NCI-H345 (cell line): ENCODE results near the gene NT5DC1.
"Not testable (repeated sequence)": the region's sequence is repeated elsewhere in the genome, so short reads cannot be mapped to it uniquely, and the experiment has no call there.

Experiments
- DNase-seq: peaks from one replicate; lab custom pipeline; 2025; lab: John Stamatoyannopoulos, UW

The NT5DC1 gene

GRCh38 chr6:116090251-116090650, 10.4 kb upstream of the NT5DC1 start:
- DNase-seq = no peak

DNA sequence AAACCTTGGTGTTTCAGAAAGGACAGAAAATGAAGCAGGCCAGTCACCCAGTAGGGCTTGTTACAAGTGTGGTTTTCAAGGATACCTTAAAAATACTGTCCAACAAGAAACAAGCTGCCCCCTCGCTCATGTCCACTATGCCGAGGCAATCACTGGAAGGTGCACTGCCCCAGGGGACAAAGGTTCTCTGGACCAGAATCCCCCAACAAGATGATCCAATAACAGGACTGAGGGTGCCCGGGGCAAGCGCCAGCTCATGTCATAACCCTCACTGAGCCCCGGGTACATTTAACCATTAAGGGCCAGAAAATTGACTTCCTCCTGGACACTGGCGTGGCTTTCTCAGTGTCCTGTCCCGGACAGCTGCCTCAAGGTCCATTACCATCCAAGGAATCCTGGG, 6.6 kb upstream of the NT5DC1 start:
- DNase-seq = no peak

DNA sequence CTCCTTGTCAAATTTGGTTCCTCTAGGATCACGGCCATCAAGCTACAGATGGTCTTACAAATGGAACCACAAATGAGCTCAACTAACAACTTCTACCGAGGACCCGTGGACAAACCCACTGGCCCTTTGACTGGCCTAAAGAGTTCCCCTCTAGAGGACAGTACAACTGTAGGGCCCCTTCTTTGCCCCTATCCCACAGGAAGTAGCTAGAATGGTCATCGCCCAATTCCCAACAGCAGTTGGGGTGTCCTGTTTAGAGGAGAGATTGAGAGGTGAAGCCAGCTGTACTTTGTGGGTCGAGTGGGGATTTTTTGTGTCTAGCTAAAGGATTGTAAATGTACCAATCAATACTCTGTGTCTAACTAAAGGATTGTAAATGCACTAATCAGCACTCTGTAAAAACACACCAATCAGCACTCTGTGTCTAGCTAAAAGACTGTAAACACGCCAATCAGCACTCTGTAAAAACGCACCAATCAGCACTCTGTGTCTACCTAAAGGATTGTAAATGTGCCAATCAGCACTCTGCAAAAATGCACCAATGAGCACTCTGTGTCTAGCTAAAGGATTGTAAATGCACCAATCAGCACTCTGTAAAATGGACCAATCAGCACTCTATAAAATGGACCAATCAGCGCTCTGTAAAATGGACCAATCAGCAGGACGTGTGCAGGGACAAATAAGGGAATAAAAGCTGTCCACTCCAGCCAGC, 4.4 kb upstream of the NT5DC1 start:
- not testable (repeated sequence) for DNase-seq

DNA sequence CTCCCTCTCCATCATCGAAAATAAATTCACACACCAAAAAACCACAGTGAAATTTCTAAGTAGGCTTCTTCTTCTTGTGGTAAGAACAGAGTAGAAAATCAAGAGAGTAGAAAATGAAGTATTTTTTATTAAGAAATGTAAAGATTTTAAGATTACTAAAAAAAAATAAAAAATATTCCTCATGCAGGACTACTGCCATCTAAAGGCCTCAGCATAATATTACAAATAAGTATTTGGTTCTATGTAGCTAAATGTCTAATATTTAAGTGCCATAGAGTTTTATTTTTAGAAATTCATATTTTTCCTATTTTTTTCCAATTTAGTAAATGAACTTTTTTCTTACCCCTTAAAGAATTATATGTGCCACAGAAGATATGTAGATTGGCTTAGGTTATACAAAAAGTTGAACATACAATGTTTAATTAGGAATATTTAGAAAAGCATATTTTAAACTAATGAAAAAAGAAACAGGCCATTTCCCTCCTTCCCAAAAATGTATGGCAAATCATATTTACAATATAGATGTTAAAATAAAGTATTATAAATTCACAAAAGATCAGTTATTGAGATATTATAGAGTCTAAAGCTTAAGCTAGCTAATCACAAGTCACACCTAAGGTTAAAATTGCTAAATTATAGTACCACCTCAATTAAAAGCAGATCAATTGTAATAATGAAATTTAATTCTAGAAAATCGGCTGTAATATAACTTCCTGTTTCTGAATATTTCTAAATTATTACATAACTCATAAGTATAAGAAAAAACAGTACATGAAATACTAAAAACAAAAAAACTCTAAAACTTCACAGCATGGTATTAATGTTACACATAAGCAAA, 3.5 kb upstream of the NT5DC1 start:
- no peak for DNase-seq

- no peak for DNase-seq
These were observed 1.6 kb upstream of the NT5DC1 start for GRCh38 chr6:116099036-116099435.

DNA sequence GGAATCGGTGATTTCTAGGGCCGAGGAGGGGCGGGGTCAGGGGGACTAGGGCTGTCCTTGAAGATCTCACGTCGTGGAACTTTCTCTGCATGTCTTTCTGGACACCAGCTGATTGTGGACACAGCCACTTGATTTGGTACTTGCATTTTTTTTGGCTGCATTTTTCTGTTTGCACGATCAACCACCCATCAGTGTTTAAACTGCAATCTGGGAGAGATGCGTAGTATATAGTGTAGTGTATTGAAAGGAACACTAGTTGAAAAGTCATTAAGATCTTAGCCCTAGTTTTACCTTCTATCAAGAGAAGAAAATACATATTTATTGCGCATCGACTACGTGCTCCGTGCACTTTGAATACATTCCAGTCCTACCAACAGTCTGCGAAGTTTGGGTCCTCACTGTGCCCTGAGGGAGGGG, 657 bp downstream of the NT5DC1 start:
- DNase-seq = no peak

- no peak for DNase-seq
These were observed 1.1 kb downstream of the NT5DC1 start for GRCh38 chr6:116101790-116102189.

GRCh38 chr6:116102873-116103272, 2.2 kb downstream of the NT5DC1 start:
- no peak for DNase-seq

DNA sequence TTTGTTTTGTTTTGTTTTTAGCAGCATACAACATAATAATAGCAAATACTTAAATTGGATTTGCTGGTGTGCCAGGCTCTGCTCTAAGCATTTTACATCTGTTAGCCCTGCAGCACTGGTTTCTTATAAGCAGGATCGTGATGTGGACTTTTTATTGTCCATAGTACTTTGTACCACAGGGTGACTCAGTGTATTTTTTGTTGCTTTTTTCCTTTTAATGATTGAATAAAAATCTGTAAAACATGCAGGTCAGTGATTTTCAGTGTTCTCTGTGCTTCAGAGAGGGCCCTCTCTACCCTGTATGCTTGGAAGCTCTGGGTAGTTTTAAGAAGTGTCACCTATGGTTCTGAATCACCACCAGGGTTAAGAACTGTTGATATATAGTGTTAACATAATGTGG, 4.0 kb downstream of the NT5DC1 start:
- no peak for DNase-seq

- DNase-seq = no peak
These were observed 4.6 kb downstream of the NT5DC1 start for GRCh38 chr6:116105247-116105646.

DNA sequence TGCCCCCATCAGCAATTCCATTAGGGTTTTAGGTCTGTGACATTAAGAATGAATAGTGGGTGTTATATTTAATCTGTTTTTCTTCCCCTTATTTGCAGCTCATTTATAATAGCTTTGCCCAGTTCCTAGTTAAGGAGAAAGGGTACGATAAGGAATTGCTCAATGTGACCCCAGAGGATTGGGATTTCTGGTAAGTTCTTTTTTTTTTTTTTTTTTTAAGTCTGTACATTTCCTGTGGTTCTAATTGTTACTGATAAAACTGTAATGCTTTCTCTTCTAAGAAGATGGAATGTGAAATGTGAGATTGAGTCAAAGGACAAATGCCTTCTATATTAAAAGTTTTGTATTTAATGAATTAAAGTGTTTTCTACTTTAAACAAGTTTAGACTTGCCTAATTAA, 5.5 kb downstream of the NT5DC1 start:
- no peak for DNase-seq

GRCh38 chr6:116108836-116109235, 8.2 kb downstream of the NT5DC1 start:
- DNase-seq = no peak

DNA sequence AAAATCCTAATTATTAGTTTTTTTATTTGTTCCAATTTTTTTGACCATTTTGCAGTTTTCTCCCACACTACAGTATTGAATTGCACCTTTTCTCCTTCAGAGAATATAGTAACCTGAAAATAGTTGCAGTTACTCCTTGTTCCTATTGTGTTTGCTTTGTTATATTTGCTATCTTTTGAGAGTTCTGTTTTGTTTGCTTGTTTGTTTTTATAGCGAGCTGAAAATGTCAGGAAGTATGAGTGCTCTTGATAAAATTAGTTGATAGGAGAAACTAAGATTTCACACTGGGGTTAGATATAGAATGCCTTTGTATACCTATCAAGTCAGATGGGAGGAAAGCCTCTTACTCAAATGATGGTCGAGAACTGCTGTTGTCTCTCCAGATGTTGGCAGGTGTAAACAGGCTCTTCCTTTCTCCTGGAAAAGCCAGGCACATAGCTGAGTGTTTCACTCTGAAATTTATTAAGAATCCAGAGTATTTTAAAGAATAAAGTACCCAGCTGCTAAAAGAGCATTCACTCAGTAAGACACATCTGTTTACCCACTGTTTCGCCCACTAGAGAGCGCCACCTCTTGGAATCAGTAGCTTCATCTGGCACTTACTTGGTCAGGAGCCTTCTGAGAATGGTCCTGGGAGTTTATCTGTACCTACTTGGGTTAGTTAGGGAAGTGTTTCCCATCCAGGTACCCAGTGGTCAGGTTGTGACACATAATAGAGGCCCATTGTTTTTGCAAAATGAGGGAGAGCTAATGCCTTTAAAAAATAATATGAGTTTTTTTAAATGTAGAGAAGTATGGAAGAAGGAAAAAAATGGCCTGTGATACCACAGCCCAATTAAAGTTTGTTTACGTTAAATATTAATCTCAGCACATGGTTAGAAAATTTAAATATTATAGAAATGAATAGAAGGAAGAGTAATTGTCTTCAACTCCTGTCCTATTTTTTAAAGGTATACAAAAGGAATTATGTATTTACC, 11.2 kb downstream of the NT5DC1 start:
- peak; percentile 1 for DNase-seq

GRCh38 chr6:116113386-116113785, 12.7 kb downstream of the NT5DC1 start:
- no peak for DNase-seq

DNA sequence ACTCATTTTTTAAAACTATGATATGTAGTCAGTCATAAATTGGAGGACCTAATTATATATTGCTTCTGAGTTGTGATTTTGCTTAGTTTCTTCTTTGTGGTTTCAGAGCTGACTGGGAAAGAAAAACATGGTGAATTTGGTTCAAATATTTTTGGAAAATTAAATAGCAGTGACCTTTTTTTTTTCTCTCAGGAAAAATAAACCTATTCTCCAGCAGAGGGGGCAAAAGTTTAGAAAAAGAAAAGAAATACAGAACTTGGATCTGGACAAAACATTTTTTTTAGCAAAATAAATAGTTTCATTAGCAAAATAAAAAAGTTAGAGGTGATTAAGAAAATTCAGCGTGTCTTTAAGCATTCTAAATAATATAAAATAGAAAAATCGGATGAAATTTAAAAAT, 15.1 kb downstream of the NT5DC1 start:
- no peak for DNase-seq

DNA sequence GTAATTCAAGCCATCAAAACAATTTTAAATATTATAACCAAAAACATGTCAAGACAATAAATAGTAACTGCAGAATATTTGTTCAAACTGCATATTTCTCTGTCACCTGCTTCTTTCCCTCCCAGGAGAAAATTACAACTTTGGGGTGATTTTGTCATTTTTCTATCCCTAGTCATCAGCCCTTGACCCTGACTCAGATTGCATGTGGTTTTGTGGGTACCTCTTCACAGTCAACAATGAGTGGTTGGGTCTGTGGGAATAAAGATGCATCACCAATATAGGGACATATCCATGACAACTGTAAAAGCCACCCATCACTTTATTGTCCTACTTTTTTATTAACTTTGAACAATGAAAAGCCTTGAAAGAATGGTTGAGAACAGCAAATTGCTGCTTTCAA, 18.0 kb downstream of the NT5DC1 start:
- DNase-seq = no peak

GRCh38 chr6:116120430-116120829, 19.8 kb downstream of the NT5DC1 start:
- DNase-seq = no peak

- no peak for DNase-seq
These were observed 25.4 kb downstream of the NT5DC1 start, which contains the start of gene COL10A1 for GRCh38 chr6:116126032-116126431. COL10A1 (minus strand) TSS chr6:116126132; CDS start chr6:116125492, 640 bp downstream.

- DNase-seq = no peak
These were observed 27.3 kb downstream of the NT5DC1 start for GRCh38 chr6:116127771-116128493.

- DNase-seq = no peak
These were observed 32.8 kb downstream of the NT5DC1 start for GRCh38 chr6:116133453-116133852.

- DNase-seq = no peak
These were observed 35.7 kb downstream of the NT5DC1 start for GRCh38 chr6:116136373-116136772.
